Loucy (cell line): ENCODE measurements around the gene ARF1.

ENCODE experiments used
- EZH2phosphoT487 ChIP-seq: fragments of 200-600 bp; IDR thresholded peaks from 2 replicates; pipeline ENCODE4 v1.6.1; 2018; ENCODE audit warnings: antibody characterized with exemption, mild to moderate bottlenecking, moderate library complexity, borderline replicate concordance
- TF ChIP-seq, protein P1 (sequence below): fragments of 200-600 bp; sonication (generic); conservative IDR thresholded peaks from 2 replicates; pipeline ENCODE4 v1.5.1; 2014; ENCODE audit warnings: mild to moderate bottlenecking, antibody characterized with exemption, low read length

DNA sequence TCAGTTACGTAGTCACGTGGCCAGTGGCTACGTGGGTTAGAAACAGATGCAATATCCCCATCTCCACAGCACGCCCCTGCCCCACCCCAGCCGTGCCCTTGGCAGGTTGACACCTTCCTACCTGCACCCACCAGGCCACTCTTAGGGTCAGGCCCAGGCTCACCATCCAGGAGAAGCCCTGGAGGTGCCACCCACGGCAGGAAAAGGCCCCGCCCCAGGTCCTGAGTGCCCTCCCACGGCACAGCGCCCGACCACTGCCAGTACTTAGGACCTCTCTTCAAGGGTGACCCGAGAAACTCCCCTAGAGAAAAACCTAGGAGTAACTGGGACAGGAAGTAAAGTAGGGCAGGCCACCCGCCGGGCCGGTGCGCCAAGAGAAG lies 19.1 kb downstream of the ARF1 start:
- TF ChIP-seq, protein P1, sequence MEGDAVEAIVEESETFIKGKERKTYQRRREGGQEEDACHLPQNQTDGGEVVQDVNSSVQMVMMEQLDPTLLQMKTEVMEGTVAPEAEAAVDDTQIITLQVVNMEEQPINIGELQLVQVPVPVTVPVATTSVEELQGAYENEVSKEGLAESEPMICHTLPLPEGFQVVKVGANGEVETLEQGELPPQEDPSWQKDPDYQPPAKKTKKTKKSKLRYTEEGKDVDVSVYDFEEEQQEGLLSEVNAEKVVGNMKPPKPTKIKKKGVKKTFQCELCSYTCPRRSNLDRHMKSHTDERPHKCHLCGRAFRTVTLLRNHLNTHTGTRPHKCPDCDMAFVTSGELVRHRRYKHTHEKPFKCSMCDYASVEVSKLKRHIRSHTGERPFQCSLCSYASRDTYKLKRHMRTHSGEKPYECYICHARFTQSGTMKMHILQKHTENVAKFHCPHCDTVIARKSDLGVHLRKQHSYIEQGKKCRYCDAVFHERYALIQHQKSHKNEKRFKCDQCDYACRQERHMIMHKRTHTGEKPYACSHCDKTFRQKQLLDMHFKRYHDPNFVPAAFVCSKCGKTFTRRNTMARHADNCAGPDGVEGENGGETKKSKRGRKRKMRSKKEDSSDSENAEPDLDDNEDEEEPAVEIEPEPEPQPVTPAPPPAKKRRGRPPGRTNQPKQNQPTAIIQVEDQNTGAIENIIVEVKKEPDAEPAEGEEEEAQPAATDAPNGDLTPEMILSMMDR, result no peak
- TF ChIP-seq EZH2phosphoT487, result no peak
